HEK293 (cell line): ENCODE measurements around the gene CLK2.

Experiments
- GFI1B ChIP-seq: fragments of 450-650 bp; formaldehyde crosslinking; IDR thresholded peaks from 2 replicates; pipeline ENCODE4 v1.5.1; 2016; ENCODE audit warnings: missing biosample characterization, missing genetic modification characterization
- GLIS1 ChIP-seq: fragments of 450-650 bp; formaldehyde crosslinking; IDR thresholded peaks from 2 replicates; pipeline ENCODE4 v1.5.1; 2016; ENCODE audit warnings: missing biosample characterization, missing genetic modification characterization
- RBAK ChIP-seq: fragments of 450-650 bp; formaldehyde crosslinking; IDR thresholded peaks from 2 replicates; pipeline ENCODE4 v1.5.1; 2016; ENCODE audit warnings: missing biosample characterization, missing genetic modification characterization
- SP2 ChIP-seq: fragments of 450-650 bp; formaldehyde crosslinking; IDR thresholded peaks from 2 replicates; pipeline ENCODE4 v1.5.1; 2016; ENCODE audit warnings: missing biosample characterization, missing genetic modification characterization
- YY2 ChIP-seq: fragments of 450-650 bp; formaldehyde crosslinking; IDR thresholded peaks from 2 replicates; pipeline ENCODE4 v1.5.1; 2016; ENCODE audit warnings: missing biosample characterization, missing genetic modification characterization
- ZBTB17 ChIP-seq: fragments of 450-650 bp; formaldehyde crosslinking; IDR thresholded peaks from 2 replicates; pipeline ENCODE4 v1.5.1; 2016; ENCODE audit warnings: missing biosample characterization, missing genetic modification characterization
- ZBTB20 ChIP-seq: fragments of 450-650 bp; formaldehyde crosslinking; IDR thresholded peaks from 2 replicates; pipeline ENCODE4 v1.5.1; 2016; ENCODE audit warnings: missing biosample characterization, missing genetic modification characterization
- ZBTB7A ChIP-seq: fragments of 450-650 bp; formaldehyde crosslinking; IDR thresholded peaks from 2 replicates; pipeline ENCODE4 v1.5.1; 2016; ENCODE audit warnings: low read depth, missing biosample characterization, missing genetic modification characterization
- ZFP69B ChIP-seq: fragments of 450-650 bp; formaldehyde crosslinking; IDR thresholded peaks from 2 replicates; pipeline ENCODE4 v1.5.1; 2016; ENCODE audit warnings: missing biosample characterization, missing genetic modification characterization
- ZNF133 ChIP-seq: fragments of 450-650 bp; formaldehyde crosslinking; IDR thresholded peaks from 2 replicates; pipeline ENCODE4 v1.5.1; 2016; ENCODE audit warnings: missing biosample characterization, missing genetic modification characterization
- ZNF174 ChIP-seq: fragments of 450-650 bp; formaldehyde crosslinking; IDR thresholded peaks from 2 replicates; pipeline ENCODE4 v1.5.0; 2017; ENCODE audit warnings: missing biosample characterization, mild to moderate bottlenecking, missing genetic modification characterization
- ZNF175 ChIP-seq: fragments of 450-650 bp; formaldehyde crosslinking; IDR thresholded peaks from 2 replicates; pipeline ENCODE4 v1.5.1; 2016; ENCODE audit warnings: missing biosample characterization, missing genetic modification characterization
- ZNF221 ChIP-seq: fragments of 450-650 bp; formaldehyde crosslinking; IDR thresholded peaks from 2 replicates; pipeline ENCODE4 v1.5.1; 2017; ENCODE audit warnings: missing biosample characterization, missing genetic modification characterization, borderline replicate concordance
- ZNF248 ChIP-seq: fragments of 450-650 bp; formaldehyde crosslinking; IDR thresholded peaks from 2 replicates; pipeline ENCODE4 v1.5.1; 2017; ENCODE audit warnings: missing biosample characterization, missing genetic modification characterization
- ZNF274 ChIP-seq, 2 experiments: fragments of 200-500 bp in 1 of 2; fragments of 450-650 bp in 1 of 2; sonication (Bioruptor generic) in 1 of 2; formaldehyde crosslinking in 1 of 2; IDR thresholded peaks; 2 replicates each; pipeline versions ENCODE4 v1.5.1 to v1.6.1; 2014 to 2016; ENCODE audit warnings: borderline replicate concordance in 1 of 2, inconsistent platforms in 1 of 2, low read length in 1 of 2, missing biosample characterization in 1 of 2, missing genetic modification characterization in 1 of 2
- ZNF280C ChIP-seq: fragments of 450-650 bp; formaldehyde crosslinking; IDR thresholded peaks from 2 replicates; pipeline ENCODE4 v1.5.1; 2016; ENCODE audit warnings: missing biosample characterization, missing genetic modification characterization
- ZNF292 ChIP-seq: fragments of 450-650 bp; formaldehyde crosslinking; IDR thresholded peaks from 2 replicates; pipeline ENCODE4 v1.5.1; 2016; ENCODE audit warnings: low read depth, missing biosample characterization, missing genetic modification characterization, borderline replicate concordance
- ZNF549 ChIP-seq: fragments of 450-650 bp; IDR thresholded peaks from 2 replicates; pipeline ENCODE4 v1.5.1; 2018; ENCODE audit warnings: missing biosample characterization, missing genetic modification characterization, mild to moderate bottlenecking, inconsistent platforms, moderate library complexity
- ZNF560 ChIP-seq: fragments of 450-650 bp; formaldehyde crosslinking; IDR thresholded peaks from 2 replicates; pipeline ENCODE4 v1.5.1; 2017; ENCODE audit warnings: missing biosample characterization, missing genetic modification characterization, borderline replicate concordance
- ZNF610 ChIP-seq: fragments of 450-650 bp; formaldehyde crosslinking; IDR thresholded peaks from 2 replicates; pipeline ENCODE4 v1.5.1; 2016; ENCODE audit warnings: missing biosample characterization, missing genetic modification characterization, borderline replicate concordance
- ZNF629 ChIP-seq: fragments of 450-650 bp; formaldehyde crosslinking; IDR thresholded peaks from 2 replicates; pipeline ENCODE4 v1.5.1; 2017; ENCODE audit warnings: missing biosample characterization, missing genetic modification characterization
- ZNF660 ChIP-seq: fragments of 450-650 bp; IDR thresholded peaks from 2 replicates; pipeline ENCODE4 v1.5.1; 2018; ENCODE audit warnings: missing biosample characterization, mild to moderate bottlenecking, missing genetic modification characterization
- TF ChIP-seq, protein P1 (sequence below): fragments of 450-650 bp; formaldehyde crosslinking; IDR thresholded peaks from 2 replicates; pipeline ENCODE4 v1.5.1; 2017; ENCODE audit warnings: missing biosample characterization, missing genetic modification characterization
- TF ChIP-seq, protein P2 (sequence below): sonication (generic); formaldehyde crosslinking; IDR thresholded peaks from 2 replicates; pipeline ENCODE4 v1.8.1; 2022; ENCODE audit warnings: mild to moderate bottlenecking, moderate library complexity, missing genetic modification reagents
- TF ChIP-seq, protein P3 (sequence below): fragments of 450-650 bp; formaldehyde crosslinking; IDR thresholded peaks from 2 replicates; pipeline ENCODE4 v1.5.1; 2016; ENCODE audit warnings: missing biosample characterization, missing genetic modification characterization
- TF ChIP-seq, protein P4 (sequence below): fragments of 450-650 bp; formaldehyde crosslinking; IDR thresholded peaks from 2 replicates; pipeline ENCODE4 v1.5.1; 2017; ENCODE audit warnings: missing biosample characterization, missing genetic modification characterization
- TF ChIP-seq, protein P5 (sequence below): fragments of 450-650 bp; formaldehyde crosslinking; IDR thresholded peaks from 2 replicates; pipeline ENCODE4 v1.5.1; 2016; ENCODE audit warnings: missing biosample characterization, missing genetic modification characterization

CLK2 gene

DNA sequence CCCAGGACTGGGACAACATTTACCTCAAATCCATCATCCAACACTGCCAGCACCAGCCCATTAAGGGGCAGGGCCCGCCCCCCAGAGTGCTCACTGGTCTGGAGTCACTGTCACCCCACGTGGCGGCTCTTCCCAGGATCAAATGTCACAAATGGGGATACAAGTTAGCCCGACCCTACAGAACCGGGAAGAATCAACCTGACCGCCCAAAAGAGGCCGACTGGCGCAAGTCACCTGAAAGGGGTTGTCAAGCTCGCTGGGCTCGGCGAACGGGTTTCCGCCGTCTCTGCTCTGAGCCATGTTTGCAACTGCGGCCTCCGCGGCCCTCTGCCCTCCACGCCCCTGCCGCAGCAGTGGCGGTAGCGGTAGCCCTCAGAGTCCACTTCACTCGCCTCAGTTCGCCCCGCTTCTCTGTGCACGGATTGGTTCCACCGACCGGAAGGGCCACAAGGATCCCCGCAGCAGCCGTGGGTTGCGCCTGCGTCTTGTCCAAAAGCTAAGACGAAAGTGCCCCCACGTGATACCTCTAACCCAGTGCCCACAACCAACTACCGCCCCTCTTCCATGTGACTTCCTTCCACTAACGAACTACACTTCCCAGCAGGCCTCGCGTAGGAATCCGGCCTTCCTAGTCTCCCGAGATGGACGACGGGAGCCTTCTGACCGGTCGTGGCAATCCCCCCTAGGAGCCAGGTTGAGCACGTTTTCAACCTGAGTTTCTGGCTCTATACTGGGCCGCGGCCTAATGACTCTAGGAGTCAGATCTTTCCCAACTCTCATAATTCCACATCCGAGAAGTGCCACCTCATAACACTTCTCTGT lies 11.2 kb downstream of the CLK2 start, which contains the start of gene SCAMP3 (continued):
- TF ChIP-seq, protein P1, sequence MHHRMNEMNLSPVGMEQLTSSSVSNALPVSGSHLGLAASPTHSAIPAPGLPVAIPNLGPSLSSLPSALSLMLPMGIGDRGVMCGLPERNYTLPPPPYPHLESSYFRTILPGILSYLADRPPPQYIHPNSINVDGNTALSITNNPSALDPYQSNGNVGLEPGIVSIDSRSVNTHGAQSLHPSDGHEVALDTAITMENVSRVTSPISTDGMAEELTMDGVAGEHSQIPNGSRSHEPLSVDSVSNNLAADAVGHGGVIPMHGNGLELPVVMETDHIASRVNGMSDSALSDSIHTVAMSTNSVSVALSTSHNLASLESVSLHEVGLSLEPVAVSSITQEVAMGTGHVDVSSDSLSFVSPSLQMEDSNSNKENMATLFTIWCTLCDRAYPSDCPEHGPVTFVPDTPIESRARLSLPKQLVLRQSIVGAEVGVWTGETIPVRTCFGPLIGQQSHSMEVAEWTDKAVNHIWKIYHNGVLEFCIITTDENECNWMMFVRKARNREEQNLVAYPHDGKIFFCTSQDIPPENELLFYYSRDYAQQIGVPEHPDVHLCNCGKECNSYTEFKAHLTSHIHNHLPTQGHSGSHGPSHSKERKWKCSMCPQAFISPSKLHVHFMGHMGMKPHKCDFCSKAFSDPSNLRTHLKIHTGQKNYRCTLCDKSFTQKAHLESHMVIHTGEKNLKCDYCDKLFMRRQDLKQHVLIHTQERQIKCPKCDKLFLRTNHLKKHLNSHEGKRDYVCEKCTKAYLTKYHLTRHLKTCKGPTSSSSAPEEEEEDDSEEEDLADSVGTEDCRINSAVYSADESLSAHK (tag by site-specific recombination) = no peak
- TF ChIP-seq ZNF133 (no peak), ZBTB20 (tag by site-specific recombination) (peak; percentile 65; the same call in 1 of the 2 replicates), ZNF660 (peak; percentile 72; the same call in 1 of the 2 replicates), RBAK (tag by site-specific recombination) (no peak), ZNF610 (tag by site-specific recombination) (peak; percentile 28), ZNF549 (tag by site-specific recombination) (no peak), ZNF221 (tag by site-specific recombination) (no peak), YY2 (0 out of 2 replicates have a peak, but pooled peaks have one; percentile 25), ZNF175 (tag by site-specific recombination) (no peak), GLIS1 (peak; percentile 65), SP2 (tag by site-specific recombination) (peak; percentile 96), ZNF274 (IDR thresholded peaks at IDR 0.05; ENCODE audit: low read length) (no peak), ZNF274 (tag by site-specific recombination; IDR thresholded peaks at IDR 0.05; ENCODE audit: borderline replicate concordance) (no peak), ZNF280C (no peak), GFI1B (tag by site-specific recombination) (no peak), ZNF248 (tag by site-specific recombination) (no peak), ZBTB7A (peak; percentile 31; the same call in 1 of the 2 replicates), ZNF292 (tag by site-specific recombination) (no peak), ZNF629 (tag by site-specific recombination) (peak; percentile 70), ZNF174 (tag by site-specific recombination) (no peak), ZNF560 (tag by site-specific recombination) (no peak), ZFP69B (tag by site-specific recombination) (no peak), ZBTB17 (peak; percentile 97)
- TF ChIP-seq, protein P2, sequence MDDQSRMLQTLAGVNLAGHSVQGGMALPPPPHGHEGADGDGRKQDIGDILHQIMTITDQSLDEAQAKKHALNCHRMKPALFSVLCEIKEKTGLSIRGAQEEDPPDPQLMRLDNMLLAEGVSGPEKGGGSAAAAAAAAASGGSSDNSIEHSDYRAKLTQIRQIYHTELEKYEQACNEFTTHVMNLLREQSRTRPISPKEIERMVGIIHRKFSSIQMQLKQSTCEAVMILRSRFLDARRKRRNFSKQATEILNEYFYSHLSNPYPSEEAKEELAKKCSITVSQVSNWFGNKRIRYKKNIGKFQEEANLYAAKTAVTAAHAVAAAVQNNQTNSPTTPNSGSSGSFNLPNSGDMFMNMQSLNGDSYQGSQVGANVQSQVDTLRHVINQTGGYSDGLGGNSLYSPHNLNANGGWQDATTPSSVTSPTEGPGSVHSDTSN (CRISPR knock-in tag) = no peak
- TF ChIP-seq, protein P3, sequence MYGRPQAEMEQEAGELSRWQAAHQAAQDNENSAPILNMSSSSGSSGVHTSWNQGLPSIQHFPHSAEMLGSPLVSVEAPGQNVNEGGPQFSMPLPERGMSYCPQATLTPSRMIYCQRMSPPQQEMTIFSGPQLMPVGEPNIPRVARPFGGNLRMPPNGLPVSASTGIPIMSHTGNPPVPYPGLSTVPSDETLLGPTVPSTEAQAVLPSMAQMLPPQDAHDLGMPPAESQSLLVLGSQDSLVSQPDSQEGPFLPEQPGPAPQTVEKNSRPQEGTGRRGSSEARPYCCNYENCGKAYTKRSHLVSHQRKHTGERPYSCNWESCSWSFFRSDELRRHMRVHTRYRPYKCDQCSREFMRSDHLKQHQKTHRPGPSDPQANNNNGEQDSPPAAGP (tag by site-specific recombination) = peak; percentile 36; the same call in 1 of the 2 replicates
- TF ChIP-seq, protein P4, sequence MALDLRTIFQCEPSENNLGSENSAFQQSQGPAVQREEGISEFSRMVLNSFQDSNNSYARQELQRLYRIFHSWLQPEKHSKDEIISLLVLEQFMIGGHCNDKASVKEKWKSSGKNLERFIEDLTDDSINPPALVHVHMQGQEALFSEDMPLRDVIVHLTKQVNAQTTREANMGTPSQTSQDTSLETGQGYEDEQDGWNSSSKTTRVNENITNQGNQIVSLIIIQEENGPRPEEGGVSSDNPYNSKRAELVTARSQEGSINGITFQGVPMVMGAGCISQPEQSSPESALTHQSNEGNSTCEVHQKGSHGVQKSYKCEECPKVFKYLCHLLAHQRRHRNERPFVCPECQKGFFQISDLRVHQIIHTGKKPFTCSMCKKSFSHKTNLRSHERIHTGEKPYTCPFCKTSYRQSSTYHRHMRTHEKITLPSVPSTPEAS (tag by site-specific recombination) = no peak
- TF ChIP-seq, protein P5, sequence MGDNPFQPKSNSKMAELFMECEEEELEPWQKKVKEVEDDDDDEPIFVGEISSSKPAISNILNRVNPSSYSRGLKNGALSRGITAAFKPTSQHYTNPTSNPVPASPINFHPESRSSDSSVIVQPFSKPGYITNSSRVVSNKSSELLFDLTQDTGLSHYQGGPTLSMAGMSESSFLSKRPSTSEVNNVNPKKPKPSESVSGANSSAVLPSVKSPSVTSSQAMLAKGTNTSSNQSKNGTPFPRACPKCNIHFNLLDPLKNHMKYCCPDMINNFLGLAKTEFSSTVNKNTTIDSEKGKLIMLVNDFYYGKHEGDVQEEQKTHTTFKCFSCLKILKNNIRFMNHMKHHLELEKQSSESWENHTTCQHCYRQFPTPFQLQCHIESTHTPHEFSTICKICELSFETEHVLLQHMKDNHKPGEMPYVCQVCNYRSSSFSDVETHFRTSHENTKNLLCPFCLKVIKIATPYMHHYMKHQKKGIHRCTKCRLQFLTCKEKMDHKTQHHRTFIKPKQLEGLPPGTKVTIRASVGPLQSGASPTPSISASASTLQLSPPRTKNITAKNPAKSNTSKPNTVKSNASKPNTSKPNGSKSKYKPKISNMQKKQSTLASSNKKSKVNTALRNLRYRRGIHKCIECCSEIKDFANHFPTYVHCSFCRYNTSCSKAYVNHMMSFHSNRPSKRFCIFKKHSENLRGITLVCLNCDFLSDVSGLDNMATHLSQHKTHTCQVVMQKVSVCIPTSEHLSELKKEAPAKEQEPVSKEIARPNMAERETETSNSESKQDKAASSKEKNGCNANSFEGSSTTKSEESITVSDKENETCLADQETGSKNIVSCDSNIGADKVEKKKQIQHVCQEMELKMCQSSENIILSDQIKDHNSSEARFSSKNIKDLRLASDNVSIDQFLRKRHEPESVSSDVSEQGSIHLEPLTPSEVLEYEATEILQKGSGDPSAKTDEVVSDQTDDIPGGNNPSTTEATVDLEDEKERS (tag by site-specific recombination) = no peak
